GM12865 (cell line): ENCODE measurements around the gene KCNAB1.

ENCODE experiments used
- DNase-seq: peaks from one replicate; pipeline ENCODE4 v3.0.0; 2010; ENCODE audit warnings: low read depth
- H3K4me3 ChIP-seq: 2 replicates; pipeline ENCODE4 v1.5.1; 2011; ENCODE audit warnings: mild to moderate bottlenecking, low read depth, low read length, control low read depth
- CTCF ChIP-seq: IDR thresholded peaks from 2 replicates; pipeline ENCODE4 v1.5.1; 2011; ENCODE audit warnings: low read length, control low read depth, low read depth, inconsistent platforms; ENCODE audit not compliant: insufficient read depth; ENCODE audit errors: missing control alignments

The KCNAB1 gene

GRCh38 chr3:156509189-156510174 is 389.1 kb downstream of the KCNAB1 start:
- peak; percentile 72 for DNase-seq
- no peak overlapping the region for H3K4me3 ChIP-seq
- TF ChIP-seq CTCF = peak; percentile 28

GRCh38 chr3:156511987-156512677 is 391.8 kb downstream of the KCNAB1 start:
- no peak for DNase-seq
- no peak overlapping the region for H3K4me3 ChIP-seq
- no peak for TF ChIP-seq CTCF

GRCh38 chr3:156513619-156514018 is 393.2 kb downstream of the KCNAB1 start:
- no peak for DNase-seq
- TF ChIP-seq CTCF = no peak
- H3K4me3 ChIP-seq = no peak overlapping the region

GRCh38 chr3:156516284-156516683 is 395.9 kb downstream of the KCNAB1 start:
- no peak overlapping the region for H3K4me3 ChIP-seq
- TF ChIP-seq CTCF = no peak
- DNase-seq = no peak

GRCh38 chr3:156516961-156517360 is 396.6 kb downstream of the KCNAB1 start:
- TF ChIP-seq CTCF = no peak
- H3K4me3 ChIP-seq = no peak overlapping the region
- DNase-seq = no peak

GRCh38 chr3:156518726-156519125 is 398.3 kb downstream of the KCNAB1 start:
- no peak for TF ChIP-seq CTCF
- H3K4me3 ChIP-seq = no peak overlapping the region
- DNase-seq = no peak
